ENCODE results near the gene NDUFS7. TPM values are rescaled to one million over a fixed set of nuclear protein-coding genes. Genes with fewer than 3 reads are reported as not detected.

The NDUFS7 gene
- total RNA-seq (ENCODE audit: low replicate concordance), result 14.6 and 40.7 TPM in 2 replicates

GRCh38 chr19:1383312-1384084 lies at the start of gene NDUFS7:
NDUFS7 (plus strand) TSS chr19:1383907; CDS start chr19:1383927, 20 bp downstream.
- peak within 1 kb of the TSS; percentile 91 for H3K4me3 ChIP-seq (ENCODE audit: low read depth, low read length)
- DNase-seq (ENCODE audit: low read depth), result peak; percentile 95
- TF ChIP-seq, protein P1, sequence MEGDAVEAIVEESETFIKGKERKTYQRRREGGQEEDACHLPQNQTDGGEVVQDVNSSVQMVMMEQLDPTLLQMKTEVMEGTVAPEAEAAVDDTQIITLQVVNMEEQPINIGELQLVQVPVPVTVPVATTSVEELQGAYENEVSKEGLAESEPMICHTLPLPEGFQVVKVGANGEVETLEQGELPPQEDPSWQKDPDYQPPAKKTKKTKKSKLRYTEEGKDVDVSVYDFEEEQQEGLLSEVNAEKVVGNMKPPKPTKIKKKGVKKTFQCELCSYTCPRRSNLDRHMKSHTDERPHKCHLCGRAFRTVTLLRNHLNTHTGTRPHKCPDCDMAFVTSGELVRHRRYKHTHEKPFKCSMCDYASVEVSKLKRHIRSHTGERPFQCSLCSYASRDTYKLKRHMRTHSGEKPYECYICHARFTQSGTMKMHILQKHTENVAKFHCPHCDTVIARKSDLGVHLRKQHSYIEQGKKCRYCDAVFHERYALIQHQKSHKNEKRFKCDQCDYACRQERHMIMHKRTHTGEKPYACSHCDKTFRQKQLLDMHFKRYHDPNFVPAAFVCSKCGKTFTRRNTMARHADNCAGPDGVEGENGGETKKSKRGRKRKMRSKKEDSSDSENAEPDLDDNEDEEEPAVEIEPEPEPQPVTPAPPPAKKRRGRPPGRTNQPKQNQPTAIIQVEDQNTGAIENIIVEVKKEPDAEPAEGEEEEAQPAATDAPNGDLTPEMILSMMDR (IDR thresholded peaks at IDR 0.05; ENCODE audit: insufficient read depth, low read length), result peak; percentile 26

DNA sequence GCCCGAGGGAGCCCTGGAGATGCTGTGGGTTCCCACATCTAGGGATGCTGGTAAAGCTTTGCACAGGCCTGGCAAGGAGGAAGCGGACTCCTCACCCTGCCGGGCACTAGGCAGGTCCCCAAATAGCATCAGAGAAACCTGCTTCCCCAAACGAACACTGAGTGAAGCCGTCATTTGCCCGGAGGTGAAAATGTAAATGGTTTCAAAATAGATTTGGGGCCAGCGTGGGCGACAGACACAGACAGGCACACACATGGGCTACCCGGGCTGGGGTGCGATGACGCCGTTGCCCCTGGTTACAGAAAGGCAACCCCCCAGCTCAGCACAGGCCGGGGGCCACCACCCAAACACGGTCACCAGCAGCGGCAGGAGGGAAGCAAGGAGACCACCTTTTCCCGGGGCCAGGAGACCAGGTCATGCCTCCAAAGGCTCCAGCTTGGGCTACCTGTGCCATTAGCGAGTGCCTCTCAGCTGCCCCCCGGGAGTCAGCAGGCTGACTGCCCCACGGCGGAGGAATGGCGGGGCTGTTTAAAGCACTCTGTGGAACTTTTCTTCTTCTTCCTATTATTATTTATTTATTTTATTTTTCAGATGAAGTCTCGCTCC lies 47.5 kb upstream of the NDUFS7 start:
- DNase-seq (ENCODE audit: low read depth), result no peak
- H3K4me3 ChIP-seq (ENCODE audit: low read depth, low read length), result no peak overlapping the region
- TF ChIP-seq, protein P1 (IDR thresholded peaks at IDR 0.05; ENCODE audit: insufficient read depth, low read length), result no peak

DNA sequence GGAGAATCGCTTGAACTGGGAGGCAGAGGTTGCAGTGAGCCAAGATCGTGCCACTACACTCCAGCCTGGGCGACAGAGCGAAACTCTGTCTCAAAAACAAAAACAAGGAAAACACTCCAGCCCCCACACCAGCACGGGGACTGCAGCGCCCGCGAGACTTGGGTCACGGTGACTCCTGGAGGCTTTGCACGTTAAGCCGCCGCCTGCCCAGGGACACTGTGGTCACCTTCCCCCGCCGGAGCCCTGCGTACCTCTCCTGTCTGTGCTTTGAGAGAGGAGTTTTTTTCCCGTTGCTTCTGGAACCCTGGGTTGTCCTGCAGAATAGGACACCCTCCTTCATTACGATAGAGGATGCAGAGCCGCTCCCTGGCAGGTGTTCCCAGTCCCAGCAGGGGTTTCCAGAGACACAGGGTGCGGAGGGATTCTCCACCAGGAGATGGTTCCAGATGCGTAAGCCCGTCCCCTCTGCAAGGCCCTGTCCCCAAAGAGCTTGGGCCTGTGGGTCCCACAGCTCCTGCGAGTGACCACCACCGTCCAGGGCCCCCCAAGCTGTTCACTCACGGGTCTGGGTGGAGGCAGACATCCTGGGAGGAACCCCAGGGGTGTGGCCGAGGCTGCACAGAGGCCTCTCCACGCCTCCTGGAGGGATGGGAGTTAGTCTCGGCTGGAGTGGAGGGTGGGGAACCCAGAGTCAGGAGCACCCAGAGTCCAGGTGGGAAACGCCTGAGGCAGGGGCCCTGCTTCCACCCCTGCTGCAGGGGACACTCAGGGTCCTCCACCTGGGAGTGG lies 42.8 kb upstream of the NDUFS7 start:
- TF ChIP-seq, protein P1 (IDR thresholded peaks at IDR 0.05; ENCODE audit: insufficient read depth, low read length), result no peak
- H3K4me3 ChIP-seq (ENCODE audit: low read depth, low read length), result no peak overlapping the region
- DNase-seq (ENCODE audit: low read depth), result no peak

GRCh38 chr19:1343041-1343440 lies 40.7 kb upstream of the NDUFS7 start:
- DNase-seq (ENCODE audit: low read depth), result peak; percentile 63
- no peak overlapping the region for H3K4me3 ChIP-seq (ENCODE audit: low read depth, low read length)
- TF ChIP-seq, protein P1 (IDR thresholded peaks at IDR 0.05; ENCODE audit: insufficient read depth, low read length), result peak; percentile 13

- TF ChIP-seq, protein P1 (IDR thresholded peaks at IDR 0.05; ENCODE audit: insufficient read depth, low read length), result no peak
- no peak for DNase-seq (ENCODE audit: low read depth)
- no peak overlapping the region for H3K4me3 ChIP-seq (ENCODE audit: low read depth, low read length)
Measured at GRCh38 chr19:1349211-1349610, 34.5 kb upstream of the NDUFS7 start.

DNA sequence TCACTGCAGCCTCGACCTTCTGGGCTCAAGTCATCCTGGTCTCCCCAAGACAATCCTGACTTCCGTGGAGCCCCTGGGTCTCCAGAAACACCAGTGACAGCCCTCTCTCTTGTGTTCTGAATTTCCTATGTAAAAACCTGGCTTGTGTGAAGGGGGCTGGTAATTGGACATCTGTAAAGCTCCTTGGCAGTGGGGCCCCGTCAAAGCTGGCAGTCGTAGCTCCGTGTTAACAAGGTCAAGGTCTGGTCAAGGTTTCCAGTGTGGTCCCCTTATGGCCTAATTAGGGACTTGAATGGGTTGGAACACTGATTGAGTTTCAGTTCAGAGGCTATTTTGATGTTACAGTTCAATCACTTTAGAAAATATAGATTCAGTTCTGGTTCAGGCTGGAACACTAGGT lies 32.8 kb upstream of the NDUFS7 start:
- TF ChIP-seq, protein P1 (IDR thresholded peaks at IDR 0.05; ENCODE audit: insufficient read depth, low read length), result no peak
- H3K4me3 ChIP-seq (ENCODE audit: low read depth, low read length), result no peak overlapping the region
- no peak for DNase-seq (ENCODE audit: low read depth)
